Keratinocyte (primary cell): ENCODE results near the gene KLHL29. TPM values are rescaled to one million over a fixed set of nuclear protein-coding genes. Genes with fewer than 3 reads are reported as not detected.

Experiments
- DNase-seq: peaks from one replicate; pipeline ENCODE4 v3.0.0-alpha.2; 2011; ENCODE audit warnings: low read depth, missing footprints, low spot score
- FAIRE-seq: peaks from 2 replicates; lab custom pipeline; 2011; peaks lifted over from hg19 to GRCh38; lab: Jason Lieb, UNC
- H2AFZ ChIP-seq: 2 replicates; pipeline ENCODE4 v1.6.0; 2012; ENCODE audit warnings: low read length, control low read depth, inconsistent platforms; ENCODE audit not compliant: control insufficient read depth
- H3K27ac ChIP-seq: 2 replicates; pipeline ENCODE4 v1.5.1; 2011; ENCODE audit warnings: low read length; ENCODE audit not compliant: control insufficient read depth, insufficient read depth
- H3K27me3 ChIP-seq: 3 replicates; pipeline ENCODE4 v1.6.0; 2011; ENCODE audit warnings: low read length; ENCODE audit not compliant: control insufficient read depth, insufficient read depth; ENCODE audit errors: extremely low read depth
- H3K36me3 ChIP-seq, 2 experiments: 2 replicates in 1 of 2; 3 replicates in 1 of 2; pipeline ENCODE4 v1.5.1; 2011; ENCODE audit warnings: low read length in 2 of 2, mild to moderate bottlenecking in 1 of 2; ENCODE audit not compliant: control insufficient read depth in 2 of 2, insufficient read depth in 2 of 2; ENCODE audit errors: extremely low read depth in 1 of 2
- H3K4me1 ChIP-seq: 3 replicates; pipeline ENCODE4 v1.5.1; 2011; ENCODE audit warnings: low read length; ENCODE audit not compliant: control insufficient read depth, insufficient read depth; ENCODE audit errors: extremely low read depth
- H3K4me2 ChIP-seq: 3 replicates; pipeline ENCODE4 v1.6.0; 2011; ENCODE audit warnings: low read depth, low read length; ENCODE audit not compliant: control insufficient read depth, insufficient read depth; ENCODE audit errors: extremely low read depth
- H3K4me3 ChIP-seq, 3 experiments: fragments of 200-600 bp in 1 of 3; sonication (generic) in 1 of 3; 2 replicates in 2 of 3; 3 replicates in 1 of 3; pipeline ENCODE4 v1.5.1; 2011 to 2016; ENCODE audit warnings: low read length in 3 of 3, mild to moderate bottlenecking in 3 of 3, control low read depth in 2 of 3, inconsistent platforms in 1 of 3, low read depth in 1 of 3, mixed read lengths in 1 of 3, mixed run types in 1 of 3, moderate library complexity in 1 of 3; ENCODE audit not compliant: control insufficient read depth in 2 of 3, insufficient read depth in 2 of 3; ENCODE audit errors: extremely low read depth in 1 of 3
- H3K79me2 ChIP-seq: 2 replicates; pipeline ENCODE4 v1.6.0; 2012; ENCODE audit warnings: low read length; ENCODE audit not compliant: control insufficient read depth, insufficient read depth
- H3K9ac ChIP-seq: 3 replicates; pipeline ENCODE4 v1.6.0; 2011; ENCODE audit warnings: low read length; ENCODE audit not compliant: control insufficient read depth, insufficient read depth; ENCODE audit errors: extremely low read depth
- H3K9me1 ChIP-seq: 3 replicates; pipeline ENCODE4 v1.6.0; 2011; ENCODE audit warnings: low read length; ENCODE audit not compliant: control insufficient read depth, insufficient read depth; ENCODE audit errors: extremely low read depth
- H3K9me3 ChIP-seq: 2 replicates; pipeline ENCODE4 v1.5.1; 2012; ENCODE audit warnings: low read depth, low read length; ENCODE audit not compliant: control insufficient read depth
- H4K20me1 ChIP-seq: 3 replicates; pipeline ENCODE4 v1.6.0; 2011; ENCODE audit warnings: low read length; ENCODE audit not compliant: control insufficient read depth, insufficient read depth; ENCODE audit errors: extremely low read depth
- CTCF ChIP-seq, 3 experiments: IDR thresholded peaks in 1 of 3; conservative IDR thresholded peaks in 1 of 3; optimal IDR thresholded peaks in 1 of 3; 2 replicates in 2 of 3; 3 replicates in 1 of 3; pipeline versions ENCODE3 to v1.5.1; 2011; ENCODE audit warnings: low read length in 3 of 3, mild to moderate bottlenecking in 3 of 3, moderate library complexity in 2 of 3, control low read depth in 1 of 3, inconsistent platforms in 1 of 3; ENCODE audit not compliant: insufficient read depth in 2 of 3; ENCODE audit errors: extremely low read depth in 1 of 3
- EZH2 ChIP-seq: IDR thresholded peaks from one replicate; pipeline ENCODE4 v1.6.1; 2012; ENCODE audit warnings: inconsistent platforms, mild to moderate bottlenecking, low read length, moderate library complexity
- dilution Hi-C: fragments of 300-500 bp; cut with MboI; formaldehyde crosslinking; loops from one replicate; pipeline ENCODE4 v1.7.0; 2020; ENCODE audit warnings: low sequenced_read_pairs; ENCODE audit not compliant: extremely low pct_ligation_motif_present
- polyA plus RNA-seq, 5 experiments: library from polyadenylated mRNA; depleted of rRNA in 3 of 5; stranded (reverse) in 3 of 5; stranded (forward) in 1 of 5; unstranded in 1 of 5; fragments of >200 nt; gene quantifications; 1 replicate in 1 of 5; 2 replicates in 3 of 5; 3 replicates in 1 of 5; pipeline versions ENCODE4 v1.2.1 to v1.2.3, GENCODE V29; 2011 to 2012; ENCODE audit warnings: missing spikeins in 2 of 5, low read depth in 1 of 5, low replicate concordance in 1 of 5

The KLHL29 gene
- polyA plus RNA-seq, 1 donor (not counting 4 experiments of a cell fraction or from before 2014, with no cell fraction given) = 4.7 TPM

- no peaks in the 10 kb centered on the region for H3K79me2 ChIP-seq
- H3K36me3 ChIP-seq = no peaks in the 10 kb centered on the region
- DNase-seq (no peak), FAIRE-seq (peak; percentile 93)
- H3K9ac ChIP-seq = no peak overlapping the region
- H3K27me3 ChIP-seq = no peaks in the 10 kb centered on the region
- no peaks in the 10 kb centered on the region for H3K9me3 ChIP-seq
- dilution Hi-C loops = no loop called here
- H3K4me2 ChIP-seq = peak overlapping the region; percentile 18
- H3K4me3 ChIP-seq = no peak overlapping the region
- peaks cover 13% of the 10 kb centered on the region for H3K4me1 ChIP-seq
- H3K9me1 ChIP-seq = no peaks in the 10 kb centered on the region
- peaks cover 9% of the 10 kb centered on the region for H4K20me1 ChIP-seq
- H3K27ac ChIP-seq = no peak overlapping the region
- no peak for TF ChIP-seq CTCF (optimal IDR thresholded peaks at IDR 0.05 in 1 of 3, IDR thresholded peaks at IDR 0.05 in 1 of 3, conservative IDR thresholded peaks at IDR 0.05 in 1 of 3; ENCODE audit: extremely low read depth in 1 of 3, insufficient read depth in 2 of 3, low read length in 3 of 3)
- TF ChIP-seq EZH2 = no peak
- no peak overlapping the region for H2AFZ ChIP-seq
These were observed 121.0 kb downstream of the KLHL29 start for GRCh38 chr2:23505984-23506380.

GRCh38 chr2:23506531-23507266 is 121.7 kb downstream of the KLHL29 start:
- Histone ChIP-seq H3K79me2 (no peaks in the 10 kb centered on the region), H4K20me1 (peaks cover 9% of the 10 kb centered on the region), H3K9me3 (no peaks in the 10 kb centered on the region), H3K36me3 (no peaks in the 10 kb centered on the region), H3K4me2 (peak overlapping the region; percentile 18), H3K4me1 (peaks cover 13% of the 10 kb centered on the region), H2AFZ (no peak overlapping the region), H3K4me3 (no peak overlapping the region), H3K9ac (no peak overlapping the region), H3K9me1 (no peaks in the 10 kb centered on the region), H3K27ac (no peak overlapping the region), H3K27me3 (no peaks in the 10 kb centered on the region)
- TF ChIP-seq CTCF (optimal IDR thresholded peaks at IDR 0.05 in 1 of 3, IDR thresholded peaks at IDR 0.05 in 1 of 3, conservative IDR thresholded peaks at IDR 0.05 in 1 of 3; ENCODE audit: extremely low read depth in 1 of 3, insufficient read depth in 2 of 3, low read length in 3 of 3) (no peak), EZH2 (no peak)
- FAIRE-seq (no peak), DNase-seq (no peak)
- dilution Hi-C loops = no loop called here
